Naive B cell (primary cell): ENCODE results near the gene KIF20A. TPM values are rescaled to one million over a fixed set of nuclear protein-coding genes. Genes with fewer than 3 reads are reported as not detected.

ENCODE experiments used
- polyA plus RNA-seq, 6 donors: library from polyadenylated mRNA; unstranded; fragments of 300-500 nt; fragmentation: Illumina TruSeq; gene quantifications; one replicate each; pipeline ENCODE4 v1.2.3, GENCODE V29; 2021; ENCODE audit warnings: low read depth in 6 of 6

The KIF20A gene
- polyA plus RNA-seq, 6 donors from 2014 or later = not detected

Other genes with a start within 250 kb of the KIF20A start
- 10 to 100 TPM; 34.6 to 50.7 (median 41.0) TPM for gene FAM13B, start 146.0 kb upstream of the KIF20A start, polyA plus RNA-seq
- not detected for gene WNT8A, start 95.1 kb upstream of the KIF20A start, polyA plus RNA-seq
- not detected for gene NME5, start 39.7 kb upstream of the KIF20A start, polyA plus RNA-seq
- 10 to 100 TPM; 11.2 to 38.2 (median 26.2) TPM for gene BRD8, start 482 bp upstream of the KIF20A start, polyA plus RNA-seq
- gene CDC23, start 34.2 kb downstream of the KIF20A start, polyA plus RNA-seq = 10 to 100 TPM; 12.6 to 26.0 (median 14.1) TPM
- not detected for gene GFRA3, start 95.5 kb downstream of the KIF20A start, polyA plus RNA-seq
- gene CDC25C, start 152.7 kb downstream of the KIF20A start, polyA plus RNA-seq = under 1 TPM in 1 of 6 donors, not detected in 5; 0.48 TPM
- 10 to 100 TPM; 24.2 to 37.9 (median 30.7) TPM for gene FAM53C, start 159.2 kb downstream of the KIF20A start, polyA plus RNA-seq
- gene KDM3B, start 173.6 kb downstream of the KIF20A start, polyA plus RNA-seq = 10 to 100 TPM in 5 of 6 donors, 1 to 10 TPM in 1; 3.9 to 29.2 (median 18.3) TPM